H1 (cell line): ENCODE data around the gene LRRC15. TPM values are rescaled to one million over a fixed set of nuclear protein-coding genes. Genes with fewer than 3 reads are reported as not detected.

Experiments used
- CTCF ChIA-PET: fragments of 300-600 bp; sonication (Branson Sonifier 250); formaldehyde crosslinking; loops from one replicate; lab custom pipeline; 2021; ENCODE audit not compliant: partially characterized antibody; lab: Charles Lee
- POLR2A ChIA-PET: fragments of 300-600 bp; sonication (Branson Sonifier 250); formaldehyde crosslinking; loops from one replicate; lab custom pipeline; 2021; ENCODE audit warnings: inconsistent platforms; ENCODE audit not compliant: partially characterized antibody; lab: Charles Lee
- DNase-seq, 2 experiments: peaks; one replicate each; pipeline versions ENCODE4 v3.0.0 to v3.0.0-alpha.2; 2010 to 2022; ENCODE audit warnings: low spot score in 2 of 2, low read depth in 1 of 2, mixed read lengths in 1 of 2
- FAIRE-seq: peaks from 2 replicates; lab custom pipeline; 2011; peaks lifted over from hg19 to GRCh38; lab: Jason Lieb, UNC
- H2AFZ ChIP-seq: 2 replicates; pipeline ENCODE4 v1.8.1; 2012; ENCODE audit warnings: low read length, inconsistent platforms
- H2AK5ac ChIP-seq: 2 replicates; pipeline ENCODE4 v1.6.1; 2013; ENCODE audit warnings: low read depth, low read length
- H2BK120ac ChIP-seq: replicated peaks from 2 replicates; pipeline ENCODE3; 2013; ENCODE audit warnings: low read depth, low read length, inconsistent platforms
- H2BK12ac ChIP-seq: 2 replicates; pipeline ENCODE4 v1.6.1; 2013; ENCODE audit warnings: low read depth, low read length
- H2BK15ac ChIP-seq: 2 replicates; pipeline ENCODE4 v1.6.1; 2013; ENCODE audit warnings: low read length
- H2BK20ac ChIP-seq: 2 replicates; pipeline ENCODE4 v1.6.1; 2013; ENCODE audit warnings: low read length
- H2BK5ac ChIP-seq: 2 replicates; pipeline ENCODE4 v1.6.1; 2013; ENCODE audit warnings: low read depth, low read length
- H3K14ac ChIP-seq: 2 replicates; pipeline ENCODE4 v1.6.1; 2013; ENCODE audit warnings: inconsistent platforms; ENCODE audit not compliant: insufficient read length
- H3K18ac ChIP-seq: 2 replicates; pipeline ENCODE4 v1.6.1; 2013; ENCODE audit warnings: low read length; ENCODE audit errors: extremely low read depth
- H3K23ac ChIP-seq: 2 replicates; pipeline ENCODE4 v1.6.1; 2013; ENCODE audit warnings: inconsistent platforms; ENCODE audit not compliant: insufficient read length
- H3K23me2 ChIP-seq: 2 replicates; pipeline ENCODE4 v1.6.1; 2013; ENCODE audit warnings: low read depth, low read length
- H3K27ac ChIP-seq: 2 replicates; pipeline ENCODE4 v1.6.1; 2011; ENCODE audit warnings: low read depth, low read length, inconsistent platforms
- H3K27me3 ChIP-seq, 4 experiments: replicated peaks in 1 of 4; 1 replicate in 1 of 4; 2 replicates in 3 of 4; pipeline versions ENCODE4 v1.6.1 to v1.8.1; 2011 to 2013; ENCODE audit warnings: low read length in 3 of 4, mild to moderate bottlenecking in 3 of 4, inconsistent platforms in 2 of 4, mixed read lengths in 2 of 4, moderate library complexity in 1 of 4; ENCODE audit not compliant: control insufficient read depth in 3 of 4, insufficient read depth in 3 of 4; ENCODE audit errors: extremely low read depth in 1 of 4
- H3K36me3 ChIP-seq, 4 experiments: 2 replicates each; pipeline versions ENCODE4 v1.6.1 to v1.8.1; 2011 to 2013; ENCODE audit warnings: mild to moderate bottlenecking in 4 of 4, low read length in 3 of 4, moderate library complexity in 2 of 4, control low read depth in 1 of 4, inconsistent platforms in 1 of 4; ENCODE audit not compliant: insufficient read depth in 4 of 4, control insufficient read depth in 2 of 4
- H3K4ac ChIP-seq: replicated peaks from 2 replicates; pipeline ENCODE3; 2013; ENCODE audit warnings: low read length, low read depth, mixed read lengths, inconsistent platforms; ENCODE audit not compliant: insufficient read length
- H3K4me1 ChIP-seq, 4 experiments: replicated peaks in 1 of 4; 1 replicate in 1 of 4; 2 replicates in 3 of 4; pipeline versions ENCODE4 v1.6.1 to v1.8.1; 2011 to 2013; ENCODE audit warnings: low read length in 3 of 4, inconsistent platforms in 2 of 4, mixed read lengths in 1 of 4; ENCODE audit not compliant: insufficient read depth in 4 of 4, control insufficient read depth in 3 of 4
- H3K4me2 ChIP-seq, 2 experiments: 2 replicates each; pipeline versions ENCODE4 v1.6.1 to v1.8.1; 2011 to 2013; ENCODE audit warnings: low read depth in 2 of 2, low read length in 2 of 2, control low read depth in 1 of 2, inconsistent platforms in 1 of 2, mild to moderate bottlenecking in 1 of 2; ENCODE audit not compliant: insufficient read depth in 1 of 2
- H3K4me3 ChIP-seq, 4 experiments: fragments of 200-600, 300-600 bp in 1 of 4; sonication (generic), shearing (Covaris generic), sonication (Bioruptor Twin) in 1 of 4; 2 replicates each; pipeline versions ENCODE4 v1.5.1 to v1.8.1; 2011 to 2016; ENCODE audit warnings: low read length in 4 of 4, low read depth in 3 of 4, control low read depth in 2 of 4, inconsistent platforms in 2 of 4, mild to moderate bottlenecking in 2 of 4, mixed read lengths in 1 of 4, moderate library complexity in 1 of 4; ENCODE audit not compliant: insufficient read depth in 2 of 4; ENCODE audit errors: extremely low read depth in 1 of 4
- H3K56ac ChIP-seq: replicated peaks from 2 replicates; pipeline ENCODE3; 2013; ENCODE audit warnings: low read depth, mild to moderate bottlenecking, mixed read lengths, low read length, inconsistent platforms; ENCODE audit not compliant: insufficient read length
- H3K79me1 ChIP-seq: 2 replicates; pipeline ENCODE4 v1.6.1; 2013; ENCODE audit warnings: low read depth, low read length, control low read depth
- H3K79me2 ChIP-seq, 2 experiments: 2 replicates each; pipeline versions ENCODE4 v1.6.1 to v1.8.1; 2012 to 2013; ENCODE audit warnings: low read length in 2 of 2, mild to moderate bottlenecking in 2 of 2, inconsistent platforms in 1 of 2; ENCODE audit not compliant: insufficient read depth in 2 of 2, control insufficient read depth in 1 of 2
- H3K9ac ChIP-seq, 4 experiments: replicated peaks in 1 of 4; 1 replicate in 1 of 4; 2 replicates in 3 of 4; pipeline versions ENCODE4 v1.6.1 to v1.8.1; 2011 to 2013; ENCODE audit warnings: low read depth in 3 of 4, low read length in 3 of 4, control low read depth in 2 of 4, mild to moderate bottlenecking in 2 of 4, moderate library complexity in 2 of 4, inconsistent platforms in 1 of 4; ENCODE audit errors: extremely low read depth in 1 of 4
- H3K9me3 ChIP-seq, 2 experiments: 2 replicates each; pipeline versions ENCODE4 v1.6.1 to v1.8.1; 2012 to 2013; ENCODE audit warnings: mild to moderate bottlenecking in 2 of 2, moderate library complexity in 2 of 2, control low read depth in 1 of 2, inconsistent platforms in 1 of 2, low read depth in 1 of 2, low read length in 1 of 2, mixed read lengths in 1 of 2; ENCODE audit not compliant: insufficient read depth in 2 of 2
- H4K20me1 ChIP-seq, 2 experiments: replicated peaks in 1 of 2; 2 replicates each; pipeline versions ENCODE3 to v1.8.1; 2011 to 2013; ENCODE audit warnings: inconsistent platforms in 2 of 2, low read length in 2 of 2, mild to moderate bottlenecking in 1 of 2; ENCODE audit not compliant: insufficient read depth in 2 of 2, control insufficient read depth in 1 of 2
- H4K5ac ChIP-seq: 2 replicates; pipeline ENCODE4 v1.6.1; 2013; ENCODE audit warnings: low read length, low read depth, mixed read lengths, inconsistent platforms; ENCODE audit not compliant: insufficient read length
- H4K8ac ChIP-seq: 2 replicates; pipeline ENCODE4 v1.8.0; 2013; ENCODE audit warnings: mild to moderate bottlenecking, moderate library complexity, low read length, inconsistent platforms; ENCODE audit not compliant: insufficient read depth; ENCODE audit errors: extremely low read depth
- H4K91ac ChIP-seq: replicated peaks from 2 replicates; pipeline ENCODE3; 2013; ENCODE audit warnings: low read length, mixed read lengths, inconsistent platforms; ENCODE audit not compliant: insufficient read length
- ATF3 ChIP-seq: IDR thresholded peaks from 2 replicates; pipeline ENCODE4 v1.6.1; 2011; ENCODE audit warnings: low read depth, mild to moderate bottlenecking, low read length; ENCODE audit not compliant: insufficient read depth
- BCL11A ChIP-seq, 2 experiments: IDR thresholded peaks; one replicate each; pipeline ENCODE4 v1.6.1; 2011; ENCODE audit warnings: low read depth in 2 of 2, low read length in 2 of 2, mild to moderate bottlenecking in 2 of 2
- CBX8 ChIP-seq: fragments of 300-800, 300-1000 bp; sonication (generic); IDR thresholded peaks from 2 replicates; pipeline ENCODE4 v1.7.1; 2016; ENCODE audit warnings: low read depth, low read length, borderline replicate concordance
- CEBPB ChIP-seq: IDR thresholded peaks from 2 replicates; pipeline ENCODE4 v1.6.1; 2012; ENCODE audit warnings: low read depth, low read length
- CREB1 ChIP-seq: IDR thresholded peaks from 2 replicates; pipeline ENCODE4 v1.6.1; 2012; ENCODE audit warnings: inconsistent platforms
- E2F6 ChIP-seq: IDR thresholded peaks from 2 replicates; pipeline ENCODE4 v1.6.1; 2012; ENCODE audit warnings: inconsistent platforms
- EZH2 ChIP-seq: fragments of 200-600 bp; sonication (generic); IDR thresholded peaks from 2 replicates; pipeline ENCODE4 v1.7.1; 2012; ENCODE audit warnings: low read depth, mild to moderate bottlenecking, moderate library complexity, low read length, inconsistent platforms; ENCODE audit not compliant: severe bottlenecking
- KDM1A ChIP-seq: fragments of 200-600, 300-600 bp; sonication (generic); IDR thresholded peaks from 2 replicates; pipeline ENCODE4 v1.7.1; 2016; ENCODE audit warnings: mild to moderate bottlenecking, low read length, borderline replicate concordance
- POLR2A ChIP-seq, 2 experiments: IDR thresholded peaks; 1 replicate in 1 of 2; 2 replicates in 1 of 2; pipeline ENCODE4 v1.6.1; 2011; ENCODE audit warnings: low read depth in 2 of 2, low read length in 2 of 2, mild to moderate bottlenecking in 2 of 2; ENCODE audit errors: control extremely low read depth in 1 of 2
- RFX5 ChIP-seq: IDR thresholded peaks from 2 replicates; pipeline ENCODE4 v1.6.1; 2011; ENCODE audit warnings: low read depth, low read length, improper control_type of control experiment, borderline replicate concordance
- SP2 ChIP-seq: IDR thresholded peaks from 2 replicates; pipeline ENCODE4 v1.6.1; 2012; ENCODE audit warnings: mild to moderate bottlenecking, low read length, inconsistent platforms
- SP4 ChIP-seq: IDR thresholded peaks from 2 replicates; pipeline ENCODE4 v1.6.1; 2012; ENCODE audit warnings: low read length, inconsistent platforms
- TEAD4 ChIP-seq: IDR thresholded peaks from 2 replicates; pipeline ENCODE4 v1.6.1; 2012; ENCODE audit warnings: low read depth, low read length, inconsistent platforms, mixed read lengths
- WGBS, 2 experiments: shearing (Covaris generic) in 1 of 2; methylation state at CpG; one replicate each; pipeline versions ENCODE4 v1.1.6 to v1.1.7; 2013 to 2015; ENCODE audit warnings: low lambda C conversion rate in 2 of 2, mixed read lengths in 2 of 2, inconsistent platforms in 1 of 2, low coverage in 1 of 2, missing lambda C conversion rate in 1 of 2; ENCODE audit not compliant: insufficient replicate concordance in 2 of 2, insufficient coverage in 1 of 2, insufficient read length in 1 of 2; ENCODE audit errors: extremely low coverage in 1 of 2, missing lambda C conversion rate in 1 of 2; 5-methylcytosine and 5-hydroxymethylcytosine counted together
- polyA plus RNA-seq, 7 experiments: library from polyadenylated mRNA; depleted of rRNA in 3 of 7; stranded (reverse) in 5 of 7; unstranded in 2 of 7; fragments of >200 nt in 5 of 7; fragments of 200-250 nt in 2 of 7; gene quantifications; 1 replicate in 5 of 7; 2 replicates in 1 of 7; 4 replicates in 1 of 7; pipeline versions ENCODE4 v1.2.1 to v1.2.3, GENCODE V29; 2011 to 2013; ENCODE audit warnings: missing spikeins in 2 of 7, mixed read lengths in 2 of 7
- total RNA-seq: library from RNA; stranded (reverse); fragmentation: NEBNext Ultra II Directional; extraction: Animal tissue kit (Norgen Biotek cat#: 25700); gene quantifications from 2 replicates; pipeline ENCODE4 v1.2.1, GENCODE V29; 2021

The LRRC15 gene
- total and polyA plus RNA-seq, 2 of the 8 experiments (the other 6 are each of a cell fraction or from before 2014, with no cell fraction given), result 0.15 to 0.37 TPM

GRCh38 chr3:194401346-194401745 is 31.8 kb upstream of the LRRC15 start:
- no peak for FAIRE-seq
- POLR2A ChIA-PET, result interaction anchor here (1.5 kb wide), 2 partner anchors 19 to 59 kb away, joined by 3 read pairs; no protein-coding TSS in a partner anchor
- CTCF ChIA-PET, result interaction anchor here (1.5 to 9.2 kb wide), 3 partner anchors 13 to 68 kb away, joined by 3 to 176 read pairs (median 13); no protein-coding TSS in a partner anchor
- H3K14ac ChIP-seq, result no peak overlapping the region
- peaks cover 0 to 4% (median 0%) of the 10 kb centered on the region in 4 experiments; a peak in 2 of 8 replicates for H3K36me3 ChIP-seq
- H4K8ac ChIP-seq, result no peak overlapping the region
- no peak overlapping the region for H3K27ac ChIP-seq
- no peak overlapping the region for H2AFZ ChIP-seq
- H3K79me2 ChIP-seq, result no peaks in the 10 kb centered on the region
- H3K4me1 ChIP-seq, result peaks cover 0 to 8% (median 2%) of the 10 kb centered on the region in 4 experiments; a peak in 4 of 7 replicates
- no peak overlapping the region for H2AK5ac ChIP-seq
- H3K18ac ChIP-seq, result no peak overlapping the region
- H2BK120ac ChIP-seq, result no peak overlapping the region
- H3K4me3 ChIP-seq, result no peak overlapping the region
- H3K27me3 ChIP-seq, result peaks cover 16 to 30% (median 22%) of the 10 kb centered on the region in 4 experiments
- H3K9ac ChIP-seq, result no peak overlapping the region
- no peak overlapping the region for H3K4ac ChIP-seq
- TF ChIP-seq CBX8 (no peak), SP4 (no peak), SP2 (no peak), TEAD4 (no peak), EZH2 (no peak), POLR2A (IDR thresholded peaks at IDR 0.05; ENCODE audit: control extremely low read depth in 1 of 2, low read depth in 2 of 2, low read length in 2 of 2) (no peak), CREB1 (no peak), RFX5 (no peak), BCL11A (IDR thresholded peaks at IDR 0.05; ENCODE audit: low read depth in 2 of 2, low read length in 2 of 2) (no peak), E2F6 (no peak), CEBPB (no peak), KDM1A (no peak), ATF3 (no peak)
- TF ChIP-seq, all 59 proteins: peak for 0
- no peak overlapping the region for H2BK15ac ChIP-seq
- H4K20me1 ChIP-seq, result no peaks in the 10 kb centered on the region
- H2BK12ac ChIP-seq, result no peak overlapping the region
- H3K23me2 ChIP-seq, result peaks cover 3% of the 10 kb centered on the region
- H4K91ac ChIP-seq, result no peak overlapping the region
- no peak overlapping the region for H4K5ac ChIP-seq
- no peak for DNase-seq
- 92% methylated on average over 9 of the region's 9 CpGs; no CpG with 5 or more reads in 1 of the 2 experiments for WGBS, 2 experiments
- peaks cover 0 to 4% of the 10 kb centered on the region in 2 experiments; a peak in 1 of 4 replicates for H3K9me3 ChIP-seq
- H3K23ac ChIP-seq, result no peak overlapping the region
- H2BK20ac ChIP-seq, result no peak overlapping the region
- H3K79me1 ChIP-seq, result no peaks in the 10 kb centered on the region
- no peak overlapping the region for H3K4me2 ChIP-seq
- H3K56ac ChIP-seq, result no peak overlapping the region
- H2BK5ac ChIP-seq, result no peak overlapping the region
